GM12878 (cell line): Measurements from ENCODE around the gene TBXT.

Experiments used
- ASH2L ChIP-seq: fragments of 300-600, 200-600 bp; sonication (generic); IDR thresholded peaks from 2 replicates; pipeline ENCODE4 v1.6.1; 2017; ENCODE audit warnings: low read depth, mild to moderate bottlenecking, borderline replicate concordance
- NFIC ChIP-seq: IDR thresholded peaks from 2 replicates; pipeline ENCODE4 v1.6.1; 2012; ENCODE audit warnings: low read depth, mild to moderate bottlenecking, inconsistent platforms, low read length, moderate library complexity
- POLR2A ChIP-seq: IDR thresholded peaks from 2 replicates; pipeline ENCODE4 v1.6.1; 2011; ENCODE audit warnings: low read depth, mild to moderate bottlenecking, low read length
- RAD21 ChIP-seq: IDR thresholded peaks from 2 replicates; pipeline ENCODE4 v1.6.1; 2011; ENCODE audit warnings: mild to moderate bottlenecking, low read depth, low read length, moderate library complexity; ENCODE audit not compliant: insufficient read depth
- SREBF2 ChIP-seq: IDR thresholded peaks from 2 replicates; pipeline ENCODE4 v1.6.1; 2012; ENCODE audit warnings: mild to moderate bottlenecking, low read length
- SUZ12 ChIP-seq: fragments of 200-600 bp; sonication (generic); IDR thresholded peaks from one replicate; pipeline ENCODE4 v1.6.1; 2018; ENCODE audit warnings: antibody characterized with exemption, mild to moderate bottlenecking; ENCODE audit not compliant: unreplicated experiment
- USF2 ChIP-seq: IDR thresholded peaks from 2 replicates; pipeline ENCODE4 v1.6.1; 2011; ENCODE audit warnings: low read depth, low read length, improper control_type of control experiment, borderline replicate concordance
- TF ChIP-seq, protein P1 (sequence below), 3 experiments: IDR thresholded peaks in 2 of 3; conservative IDR thresholded peaks in 1 of 3; 2 replicates each; pipeline ENCODE4 v1.5.1; 2011; ENCODE audit warnings: low read depth in 3 of 3, low read length in 3 of 3, mild to moderate bottlenecking in 3 of 3, control low read depth in 2 of 3, moderate library complexity in 2 of 3, inconsistent platforms in 1 of 3, mixed read lengths in 1 of 3; ENCODE audit not compliant: control insufficient read depth in 2 of 3, insufficient read depth in 1 of 3; ENCODE audit errors: extremely low read depth in 1 of 3
- TF ChIP-seq, protein P2 (sequence below): IDR thresholded peaks from 2 replicates; pipeline ENCODE4 v1.6.1; 2011; ENCODE audit warnings: borderline replicate concordance, low read depth, mild to moderate bottlenecking, moderate library complexity, mixed read lengths, low read length; ENCODE audit not compliant: insufficient read depth; ENCODE audit errors: extremely low read length

GRCh38 chr6:166207284-166207561 is 39.6 kb upstream of the TBXT start:
- TF ChIP-seq, protein P1, sequence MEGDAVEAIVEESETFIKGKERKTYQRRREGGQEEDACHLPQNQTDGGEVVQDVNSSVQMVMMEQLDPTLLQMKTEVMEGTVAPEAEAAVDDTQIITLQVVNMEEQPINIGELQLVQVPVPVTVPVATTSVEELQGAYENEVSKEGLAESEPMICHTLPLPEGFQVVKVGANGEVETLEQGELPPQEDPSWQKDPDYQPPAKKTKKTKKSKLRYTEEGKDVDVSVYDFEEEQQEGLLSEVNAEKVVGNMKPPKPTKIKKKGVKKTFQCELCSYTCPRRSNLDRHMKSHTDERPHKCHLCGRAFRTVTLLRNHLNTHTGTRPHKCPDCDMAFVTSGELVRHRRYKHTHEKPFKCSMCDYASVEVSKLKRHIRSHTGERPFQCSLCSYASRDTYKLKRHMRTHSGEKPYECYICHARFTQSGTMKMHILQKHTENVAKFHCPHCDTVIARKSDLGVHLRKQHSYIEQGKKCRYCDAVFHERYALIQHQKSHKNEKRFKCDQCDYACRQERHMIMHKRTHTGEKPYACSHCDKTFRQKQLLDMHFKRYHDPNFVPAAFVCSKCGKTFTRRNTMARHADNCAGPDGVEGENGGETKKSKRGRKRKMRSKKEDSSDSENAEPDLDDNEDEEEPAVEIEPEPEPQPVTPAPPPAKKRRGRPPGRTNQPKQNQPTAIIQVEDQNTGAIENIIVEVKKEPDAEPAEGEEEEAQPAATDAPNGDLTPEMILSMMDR (IDR thresholded peaks at IDR 0.05 in 2 of 3, conservative IDR thresholded peaks at IDR 0.05 in 1 of 3; ENCODE audit: control insufficient read depth in 2 of 3, extremely low read depth in 1 of 3, insufficient read depth in 1 of 3, low read depth in 3 of 3, low read length in 3 of 3): no peak
- TF ChIP-seq RAD21: no peak
- TF ChIP-seq, protein P2, sequence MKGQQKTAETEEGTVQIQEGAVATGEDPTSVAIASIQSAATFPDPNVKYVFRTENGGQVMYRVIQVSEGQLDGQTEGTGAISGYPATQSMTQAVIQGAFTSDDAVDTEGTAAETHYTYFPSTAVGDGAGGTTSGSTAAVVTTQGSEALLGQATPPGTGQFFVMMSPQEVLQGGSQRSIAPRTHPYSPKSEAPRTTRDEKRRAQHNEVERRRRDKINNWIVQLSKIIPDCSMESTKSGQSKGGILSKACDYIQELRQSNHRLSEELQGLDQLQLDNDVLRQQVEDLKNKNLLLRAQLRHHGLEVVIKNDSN: no peak
- no peak for TF ChIP-seq USF2
- no peak for TF ChIP-seq POLR2A
- no peak for TF ChIP-seq SREBF2
- TF ChIP-seq ASH2L: no peak
- TF ChIP-seq SUZ12: no peak
- TF ChIP-seq NFIC: no peak
